GM12878 (cell line): ENCODE results near the gene BORCS8. TPM values are rescaled to one million over a fixed set of nuclear protein-coding genes. Genes with fewer than 3 reads are reported as not detected.

Source experiments
- ATAC-seq: fragments of 200-7000 bp; cut with Tn5 transposase; 3 replicates; pipeline ENCODE4 v1.9.1; 2020; ENCODE audit warnings: mild to moderate bottlenecking, moderate library complexity
- BruUV-seq: library from RNA; stranded (reverse); fragments of 400-500 nt; replicated peaks from 2 replicates; lab custom pipeline; 2021; lab: Mats Ljungman, UMichigan
- CTCF ChIA-PET: fragments of 300-600 bp; sonication (Branson Sonifier 250); formaldehyde crosslinking; extraction: SDS; loops from one replicate; lab custom pipeline; 2021; ENCODE audit warnings: inconsistent platforms; lab: Yijun Ruan, JAX
- POLR2A ChIA-PET: fragments of 350-600 bp; formaldehyde crosslinking; extraction: SDS; loops from one replicate; lab custom pipeline; 2021; ENCODE audit warnings: inconsistent platforms; lab: Charles Lee
- RAD21 ChIA-PET: fragments of 300-600 bp; sonication (Branson Sonifier 250); formaldehyde crosslinking; loops from one replicate; lab custom pipeline; 2023; ENCODE audit warnings: antibody characterized with exemption; ENCODE audit not compliant: unreplicated experiment; lab: Charles Lee
- SMC1A ChIA-PET: fragments of 300-600 bp; sonication (Branson Sonifier 250); formaldehyde crosslinking; loops from one replicate; lab custom pipeline; 2023; ENCODE audit not compliant: unreplicated experiment, uncharacterized antibody; lab: Charles Lee
- DNase-seq: peaks from one replicate; pipeline ENCODE4 v3.0.0-alpha.2; 2011; ENCODE audit warnings: low read depth, low spot score
- FAIRE-seq: peaks from 3 replicates; lab custom pipeline; 2011; peaks lifted over from hg19 to GRCh38; lab: Jason Lieb, UNC
- H2AFZ ChIP-seq: 2 replicates; pipeline ENCODE4 v1.6.0; 2011; ENCODE audit warnings: low read depth, low read length, control low read depth; ENCODE audit not compliant: control insufficient read depth
- H3K27ac ChIP-seq: 2 replicates; pipeline ENCODE4 v1.5.1; 2011; ENCODE audit warnings: control low read depth; ENCODE audit not compliant: control insufficient read depth, insufficient read depth
- H3K27me3 ChIP-seq, 2 experiments: replicated peaks in 1 of 2; 2 replicates each; pipeline versions ENCODE4 v1.6.0 to v1.6.1; 2011; ENCODE audit warnings: low read length in 1 of 2; ENCODE audit not compliant: control insufficient read depth in 2 of 2, insufficient read depth in 2 of 2
- H3K36me3 ChIP-seq, 2 experiments: 2 replicates each; pipeline ENCODE4 v1.5.1; 2011; ENCODE audit warnings: low read length in 1 of 2; ENCODE audit not compliant: control insufficient read depth in 2 of 2, insufficient read depth in 2 of 2
- H3K4me1 ChIP-seq: 2 replicates; pipeline ENCODE4 v1.6.1; 2011; ENCODE audit warnings: mild to moderate bottlenecking, low read length, moderate library complexity, mixed read lengths; ENCODE audit not compliant: control insufficient read depth, insufficient read depth
- H3K4me2 ChIP-seq: 2 replicates; pipeline ENCODE4 v1.6.0; 2011; ENCODE audit warnings: control low read depth; ENCODE audit not compliant: control insufficient read depth, insufficient read depth
- H3K4me3 ChIP-seq: fragments of 200-600 bp; sonication (generic); 2 replicates; pipeline ENCODE4 v1.5.1; 2016
- H3K79me2 ChIP-seq: 2 replicates; pipeline ENCODE4 v1.6.0; 2011; ENCODE audit warnings: low read length; ENCODE audit not compliant: control insufficient read depth, insufficient read depth
- H3K9ac ChIP-seq: 2 replicates; pipeline ENCODE4 v1.8.0; 2011; ENCODE audit warnings: low read length, control low read depth, mixed read lengths; ENCODE audit not compliant: control insufficient read depth, insufficient read depth
- H3K9me3 ChIP-seq: replicated peaks from 3 replicates; pipeline ENCODE4 v1.5.1; 2011; ENCODE audit warnings: mild to moderate bottlenecking, low read length; ENCODE audit not compliant: control insufficient read depth, insufficient read depth
- H4K20me1 ChIP-seq: 2 replicates; pipeline ENCODE4 v1.6.0; 2011; ENCODE audit not compliant: control insufficient read depth, insufficient read depth
- NFYA ChIP-seq: IDR thresholded peaks from 2 replicates; pipeline ENCODE4 v1.6.1; 2011; ENCODE audit warnings: low read depth, mild to moderate bottlenecking, low read length, improper control_type of control experiment, borderline replicate concordance
- POLR2AphosphoS2 ChIP-seq: IDR thresholded peaks from 2 replicates; pipeline ENCODE4 v1.6.1; 2011; ENCODE audit warnings: low read depth, mild to moderate bottlenecking, low read length, improper control_type of control experiment, moderate library complexity
- RUNX3 ChIP-seq: IDR thresholded peaks from 2 replicates; pipeline ENCODE4 v1.6.1; 2012; ENCODE audit warnings: low read length, inconsistent platforms
- SUZ12 ChIP-seq: fragments of 200-600 bp; sonication (generic); IDR thresholded peaks from one replicate; pipeline ENCODE4 v1.6.1; 2018; ENCODE audit warnings: antibody characterized with exemption, mild to moderate bottlenecking; ENCODE audit not compliant: unreplicated experiment
- TCF12 ChIP-seq: IDR thresholded peaks from 2 replicates; pipeline ENCODE4 v1.6.1; 2011; ENCODE audit warnings: low read depth, mild to moderate bottlenecking, low read length
- USF1 ChIP-seq: IDR thresholded peaks from 2 replicates; pipeline ENCODE4 v1.6.1; 2011; ENCODE audit warnings: borderline replicate concordance, low read depth, mild to moderate bottlenecking, moderate library complexity, mixed read lengths, low read length; ENCODE audit not compliant: insufficient read depth; ENCODE audit errors: extremely low read length
- WGBS: methylation state at CpG from one replicate; pipeline ENCODE4 v1.1.6; 2016; ENCODE audit warnings: low lambda C conversion rate; ENCODE audit not compliant: insufficient replicate concordance, insufficient coverage; ENCODE audit errors: missing lambda C conversion rate; 5-methylcytosine and 5-hydroxymethylcytosine counted together
- in situ Hi-C: fragments of 300-500 bp; cut with MboI; formaldehyde crosslinking; loops from 9 replicates; pipeline ENCODE4 v1.14.3; 2018; ENCODE audit warnings: mixed read lengths
- intact Hi-C: fragments of 100-400 bp; cut with micrococcal nuclease; formaldehyde crosslinking; loops from one replicate; pipeline ENCODE4 v1.14.2; 2022; ENCODE audit not compliant: unreplicated experiment
- polyA plus RNA-seq, 11 experiments: library from polyadenylated mRNA; depleted of rRNA in 4 of 11; unstranded in 6 of 11; stranded (reverse) in 5 of 11; fragments of >200 nt; fragmentation: Nextera tagmentation in 4 of 11; fragmentation: Illumina TruSeq in 1 of 11; extraction: Ambion mirVana in 4 of 11; extraction: Trizol in 1 of 11; gene quantifications; 1 replicate in 1 of 11; 2 replicates in 10 of 11; pipeline versions ENCODE4 v1.2.1 to v1.2.3, GENCODE V29; 2011 to 2016; ENCODE audit warnings: inconsistent platforms in 2 of 11, missing spikeins in 2 of 11, low read depth in 1 of 11
- total RNA-seq, 4 experiments: library from RNA; depleted of rRNA in 3 of 4; stranded (reverse); fragments of >200 nt in 3 of 4; fragmentation: Illumina TruSeq in 1 of 4; extraction: Trizol in 1 of 4; gene quantifications; 2 replicates each; pipeline versions ENCODE4 v1.2.1 to v1.2.3, GENCODE V29; 2013 to 2021

BORCS8 gene
- total and polyA plus RNA-seq, 10 of the 15 experiments (the other 5 are each of a cell fraction or from before 2014, with no cell fraction given), result 3.7 to 40.3 (median 23.4) TPM

- CTCF ChIA-PET, result no interaction called here
- in situ Hi-C loops (no loop called here), intact Hi-C loops (no loop called here)
- Histone ChIP-seq H2AFZ (no peak overlapping the region), H3K4me1 (peaks cover 10% of the 10 kb centered on the region; the same call in 1 of the 2 replicates), H3K79me2 (no peaks in the 10 kb centered on the region), H4K20me1 (no peaks in the 10 kb centered on the region), H3K27me3 (peaks cover 0 to 2% of the 10 kb centered on the region in 2 experiments; a peak in 1 of 4 replicates), H3K4me3 (no peak overlapping the region), H3K4me2 (no peak overlapping the region), H3K9me3 (no peaks in the 10 kb centered on the region), H3K27ac (no peak overlapping the region), H3K36me3 (no peaks in the 10 kb centered on the region), H3K9ac (no peak overlapping the region)
- ATAC-seq, result no peak
- no peak for FAIRE-seq
- POLR2A ChIA-PET, result no interaction called here
- no peak for TF ChIP-seq USF1
- peak; percentile 48; the same call in 1 of the 2 replicates for TF ChIP-seq TCF12
- no peak for DNase-seq
- SMC1A ChIA-PET, result no interaction called here
- RAD21 ChIA-PET, result no interaction called here
- no TSS peak for BruUV-seq
- WGBS, result 25% methylated on average over 9 of the region's 9 CpGs
Measured at GRCh38 chr19:19209372-19209771, 17.4 kb upstream of the BORCS8 start.

GRCh38 chr19:19207637-19208572, 16.0 kb upstream of the BORCS8 start:
- no TSS peak for BruUV-seq
- 7% methylated on average over 3 of the region's 8 CpGs for WGBS
- ATAC-seq (no peak), FAIRE-seq (no peak), DNase-seq (no peak)
- POLR2A ChIA-PET, result no interaction called here
- no peak overlapping the region for H3K4me2 ChIP-seq
- SMC1A ChIA-PET, result no interaction called here
- peaks cover 3% of the 10 kb centered on the region for H3K79me2 ChIP-seq
- H4K20me1 ChIP-seq, result no peaks in the 10 kb centered on the region
- TF ChIP-seq NFYA (no peak), POLR2AphosphoS2 (no peak), SUZ12 (no peak), RUNX3 (0 out of 2 replicates have a peak, but pooled peaks have one; percentile 10)
- H2AFZ ChIP-seq, result no peak overlapping the region
- CTCF ChIA-PET, result no interaction called here
- intact Hi-C loops, result no loop called here
- H3K4me3 ChIP-seq, result no peak overlapping the region
- peaks cover 0 to 2% of the 10 kb centered on the region in 2 experiments; a peak in 1 of 4 replicates for H3K27me3 ChIP-seq
- no peaks in the 10 kb centered on the region for H3K36me3 ChIP-seq
- H3K27ac ChIP-seq, result no peak overlapping the region
- peaks cover 3% of the 10 kb centered on the region; the same call in 1 of the 2 replicates for H3K4me1 ChIP-seq
- no peaks in the 10 kb centered on the region for H3K9me3 ChIP-seq
- RAD21 ChIA-PET, result no interaction called here
- H3K9ac ChIP-seq, result no peak overlapping the region
- in situ Hi-C loops, result no loop called here
